NCI-H774 (cell line): ENCODE data around the gene CCDC149.

Experiments used
- DNase-seq: peaks from one replicate; lab custom pipeline; 2025; lab: John Stamatoyannopoulos, UW

Gene CCDC149

GRCh38 chr4:24843096-24843495, 69.7 kb downstream of the CCDC149 start:
- DNase-seq: no peak

- no peak for DNase-seq
These were observed 70.5 kb downstream of the CCDC149 start for GRCh38 chr4:24842356-24842755.

- no peak for DNase-seq
These were observed 71.9 kb downstream of the CCDC149 start for GRCh38 chr4:24840826-24841543.

GRCh38 chr4:24840362-24840761, 72.5 kb downstream of the CCDC149 start:
- DNase-seq: no peak

GRCh38 chr4:24837781-24838180, 75.1 kb downstream of the CCDC149 start:
- DNase-seq: no peak

GRCh38 chr4:24837336-24837735, 75.5 kb downstream of the CCDC149 start:
- DNase-seq: no peak

GRCh38 chr4:24836661-24837242, 76.1 kb downstream of the CCDC149 start:
- no peak for DNase-seq

GRCh38 chr4:24835696-24836095, 77.1 kb downstream of the CCDC149 start:
- DNase-seq: no peak

- no peak for DNase-seq
These were observed 81.2 kb downstream of the CCDC149 start for GRCh38 chr4:24831637-24832036.

GRCh38 chr4:24824720-24825119, 88.1 kb downstream of the CCDC149 start:
- no peak for DNase-seq

GRCh38 chr4:24820541-24820940, 92.3 kb downstream of the CCDC149 start:
- no peak for DNase-seq

- no peak for DNase-seq
These were observed 96.0 kb downstream of the CCDC149 start for GRCh38 chr4:24816797-24817196.

GRCh38 chr4:24813732-24814131, 99.1 kb downstream of the CCDC149 start:
- no peak for DNase-seq

- DNase-seq: no peak
These were observed 101.8 kb downstream of the CCDC149 start for GRCh38 chr4:24810871-24811631.

- no peak for DNase-seq
These were observed 102.9 kb downstream of the CCDC149 start for GRCh38 chr4:24809815-24810405.

- no peak for DNase-seq
These were observed 103.5 kb downstream of the CCDC149 start for GRCh38 chr4:24809376-24809775.

GRCh38 chr4:24808955-24809354, 103.9 kb downstream of the CCDC149 start:
- no peak for DNase-seq

- DNase-seq: no peak
These were observed 104.6 kb downstream of the CCDC149 start for GRCh38 chr4:24808261-24808660.

- no peak for DNase-seq
These were observed 105.2 kb downstream of the CCDC149 start for GRCh38 chr4:24807611-24808010.

- no peak for DNase-seq
These were observed 106.4 kb downstream of the CCDC149 start for GRCh38 chr4:24806206-24806990.

- DNase-seq: no peak
These were observed 107.3 kb downstream of the CCDC149 start for GRCh38 chr4:24805566-24805965.

GRCh38 chr4:24805067-24805466, 107.8 kb downstream of the CCDC149 start:
- peak; percentile 42 for DNase-seq
